DMS53 (cell line): ENCODE results near the gene NEURL3.
"Not testable (repeated sequence)": the region's sequence is repeated elsewhere in the genome, so short reads cannot be mapped to it uniquely, and the experiment has no call there.

Experiments used
- DNase-seq: peaks from one replicate; lab custom pipeline; 2025; lab: John Stamatoyannopoulos, UW

Gene NEURL3

DNA sequence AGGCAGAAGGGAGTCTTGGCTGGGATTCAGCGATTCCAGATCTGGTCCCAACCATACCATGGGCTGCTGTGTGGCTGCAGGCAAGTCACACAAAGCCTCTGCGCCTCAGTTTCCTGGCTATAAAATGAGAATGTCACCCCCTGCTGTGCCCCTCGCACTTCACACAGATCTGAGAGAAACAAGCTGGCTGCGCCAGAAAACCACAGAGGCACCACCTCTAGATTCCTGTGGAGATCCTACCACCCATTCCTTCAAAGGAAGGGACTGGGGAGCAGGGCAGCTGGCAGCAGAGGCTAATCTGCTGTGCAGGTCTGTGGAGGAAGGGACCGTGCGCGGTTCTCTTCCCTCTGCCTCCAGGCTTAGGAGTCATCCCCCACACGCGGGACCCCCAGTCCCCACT is 19.8 kb downstream of the NEURL3 start:
- no peak for DNase-seq

DNA sequence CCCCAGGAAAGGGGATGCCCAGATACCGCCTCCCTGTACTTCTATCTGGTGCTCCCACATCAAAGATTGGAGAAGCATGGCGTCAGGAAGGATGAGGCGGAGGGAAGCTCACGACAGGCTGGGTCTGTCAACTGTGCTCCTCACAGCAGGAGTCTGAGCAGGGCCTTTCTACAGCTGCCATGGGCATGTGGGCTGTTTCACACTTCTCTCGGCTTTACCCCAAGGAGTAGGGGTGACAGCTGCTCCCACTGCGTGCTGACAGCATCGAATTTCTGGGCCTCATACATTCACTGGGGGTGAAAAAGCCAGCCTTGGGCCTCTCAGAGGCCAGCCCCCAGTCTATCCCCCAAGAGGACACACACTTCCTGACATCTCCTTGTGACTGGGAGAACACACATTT is 21.1 kb downstream of the NEURL3 start:
- no peak for DNase-seq

DNA sequence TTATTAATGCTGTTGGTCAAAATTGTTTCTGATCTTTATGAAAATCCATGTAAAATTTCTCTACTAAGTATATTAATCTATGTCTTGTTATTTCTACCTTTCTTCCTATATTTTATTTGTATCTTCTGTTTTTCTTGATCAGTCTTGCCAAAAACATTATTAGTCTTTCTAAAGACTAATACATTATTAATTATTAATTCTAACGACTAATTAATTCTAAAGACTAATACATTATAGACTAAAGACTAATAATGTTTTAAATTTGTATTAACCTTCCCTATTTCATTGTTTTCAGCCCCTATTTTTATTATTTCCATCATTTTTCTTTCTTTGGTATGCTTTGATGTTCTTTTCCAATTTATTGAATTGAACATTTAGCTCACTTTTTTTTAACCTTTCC is 27.7 kb downstream of the NEURL3 start:
- no peak for DNase-seq

DNA sequence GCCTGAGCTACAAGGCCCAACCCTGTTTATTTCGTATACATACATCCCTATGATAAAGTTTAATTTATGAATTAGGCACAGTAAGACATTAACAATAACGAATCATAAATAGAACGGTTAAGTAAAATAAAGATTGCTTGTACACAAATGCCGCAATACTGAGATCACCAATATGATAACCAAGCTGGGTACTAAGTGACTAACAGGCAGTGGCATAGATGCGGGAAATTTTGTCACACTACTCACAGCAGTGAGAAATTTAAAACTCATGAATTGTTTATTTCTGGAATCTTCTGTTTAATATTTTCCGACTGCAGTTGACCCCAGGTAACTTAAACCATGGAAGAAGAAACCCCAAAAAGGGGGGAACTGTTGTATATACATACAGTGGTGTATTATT is 33.4 kb downstream of the NEURL3 start:
- no peak for DNase-seq

DNA sequence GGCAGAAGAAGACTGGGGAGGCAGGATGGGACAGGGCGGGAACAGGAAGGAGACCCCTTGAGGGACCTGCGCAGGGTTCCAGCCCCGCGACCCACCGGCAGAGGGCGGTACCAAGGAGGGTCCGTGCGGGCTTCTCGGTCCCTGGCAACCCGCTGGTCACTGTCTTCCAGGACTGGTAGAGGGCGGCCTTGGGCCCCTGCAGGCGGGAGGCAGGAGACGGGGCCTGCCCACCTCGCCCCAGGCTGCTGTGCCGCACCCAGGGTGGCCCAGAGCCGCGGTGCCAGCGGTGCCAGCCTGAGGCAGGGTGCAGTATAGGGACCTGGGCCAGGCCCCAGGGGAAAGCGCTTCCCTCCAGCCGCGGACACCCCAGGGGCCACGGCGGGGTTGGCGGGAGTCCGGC is 34.5 kb downstream of the NEURL3 start:
- no peak for DNase-seq

DNA sequence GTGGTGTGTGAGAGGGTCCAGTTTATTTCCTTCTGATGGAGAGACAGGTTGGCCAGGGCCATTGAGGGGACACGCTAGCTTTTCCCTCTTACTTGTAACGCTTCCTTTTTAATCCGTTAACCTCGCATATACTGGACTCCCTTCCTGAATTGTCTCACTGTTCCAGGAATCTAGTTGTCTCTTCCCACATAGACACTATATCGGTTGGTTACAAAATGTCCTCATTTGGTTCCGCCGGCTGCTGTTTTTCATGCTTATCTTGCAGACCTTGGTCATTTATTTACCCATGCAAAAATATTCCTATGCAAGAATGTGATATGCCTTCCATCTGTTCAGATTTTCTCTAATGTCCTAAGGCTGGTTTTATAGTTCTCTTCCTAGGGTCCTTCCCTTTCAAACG is 35.0 kb downstream of the NEURL3 start:
- no peak for DNase-seq

DNA sequence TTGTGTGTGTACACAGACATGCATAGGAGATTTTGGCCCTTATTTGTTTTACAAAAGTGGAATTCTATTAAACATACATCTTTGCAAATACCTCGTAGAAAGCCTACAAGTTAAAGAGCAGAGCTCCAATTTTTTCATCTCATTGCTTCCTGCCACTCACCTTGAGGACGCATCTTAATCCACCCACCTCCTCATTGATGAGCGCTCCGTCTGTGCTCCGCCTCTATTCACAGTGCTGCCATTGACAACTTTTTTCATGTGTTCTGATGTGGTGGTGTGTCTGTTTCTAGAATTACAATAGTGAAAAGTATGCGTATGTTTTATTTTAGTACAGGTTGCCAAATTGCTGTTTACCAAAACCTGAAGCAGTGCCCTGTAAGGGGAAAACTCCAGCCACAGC is 36.3 kb downstream of the NEURL3 start:
- DNase-seq: no peak

DNA sequence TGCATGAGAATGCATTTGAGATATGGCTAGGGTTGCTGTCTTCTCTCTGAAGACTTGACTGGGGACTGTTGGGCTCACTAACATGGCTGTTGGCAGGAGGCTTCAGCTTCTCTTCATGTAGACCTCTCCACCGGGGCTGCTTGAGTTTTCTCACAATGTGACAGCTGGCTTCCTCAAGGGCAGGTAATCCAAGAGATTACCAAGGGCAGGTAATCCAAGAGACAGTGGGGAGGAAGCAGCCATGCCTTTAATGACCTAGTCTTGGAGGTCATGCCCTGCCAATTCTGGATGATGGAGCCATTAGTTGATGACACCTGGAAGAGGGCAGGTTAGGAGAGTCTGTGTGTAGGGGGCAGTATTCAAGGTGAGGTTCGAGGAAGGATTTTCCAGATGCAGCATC is 40.5 kb downstream of the NEURL3 start:
- no peak for DNase-seq

DNA sequence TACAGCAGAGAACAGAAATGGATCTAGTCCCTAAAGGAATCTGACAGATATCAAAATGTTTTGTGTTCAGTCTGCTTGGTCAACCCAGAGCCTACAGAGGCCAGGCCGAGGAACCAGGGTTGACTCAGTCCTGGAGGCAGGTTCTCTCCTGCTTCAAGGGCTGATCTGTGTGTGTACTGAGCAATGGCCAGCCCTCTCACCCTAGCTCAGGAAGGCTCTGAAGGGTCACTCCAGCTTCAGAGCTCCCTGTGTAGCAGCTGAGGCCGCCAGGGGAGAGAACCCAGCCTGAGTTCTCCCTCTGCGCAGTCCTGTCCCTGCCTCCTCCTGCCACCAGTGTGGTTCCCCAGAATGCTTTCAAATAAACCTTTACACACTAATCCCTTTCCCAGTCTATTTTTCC is 41.1 kb downstream of the NEURL3 start:
- DNase-seq: no peak

DNA sequence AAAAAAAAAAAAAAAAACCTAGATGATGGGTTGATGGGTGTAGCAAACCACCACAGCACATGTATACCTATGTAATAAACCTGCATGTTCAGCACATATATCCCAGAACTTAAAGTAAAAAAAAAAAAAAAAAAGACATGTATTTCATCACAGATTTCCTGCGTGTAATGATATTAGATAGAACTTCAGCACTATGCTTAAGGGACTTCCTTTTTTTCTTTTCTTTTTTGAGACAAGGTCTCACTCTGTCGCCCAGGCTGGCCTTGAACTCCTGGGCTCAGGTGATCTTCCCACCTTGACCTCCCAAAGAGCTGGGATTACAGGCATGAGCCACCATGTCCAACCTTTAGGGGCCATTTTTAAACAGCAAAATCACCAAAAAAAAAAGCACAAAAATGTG is 42.0 kb downstream of the NEURL3 start:
- DNase-seq: no peak

DNA sequence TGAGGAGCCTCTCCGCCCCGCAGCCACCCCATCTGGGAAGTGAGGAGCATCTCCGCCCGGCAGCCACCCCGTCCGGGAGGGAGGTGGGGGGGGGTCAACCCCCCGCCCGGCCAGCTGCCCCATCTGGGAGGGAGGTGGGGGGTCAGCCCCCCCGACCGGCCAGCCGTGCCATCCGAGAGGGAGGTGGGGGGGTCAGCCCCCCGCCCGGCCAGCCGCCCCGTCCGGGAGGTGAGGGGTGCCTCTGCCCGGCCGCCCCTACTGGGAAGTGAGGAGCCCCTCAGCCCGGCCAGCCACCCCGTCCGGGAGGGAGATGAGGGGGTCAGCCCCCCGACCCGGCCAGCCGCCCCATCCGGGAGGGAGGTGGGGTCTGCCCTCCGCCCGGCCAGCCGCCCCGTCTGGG is 43.5 kb downstream of the NEURL3 start:
- not testable (repeated sequence) for DNase-seq

DNA sequence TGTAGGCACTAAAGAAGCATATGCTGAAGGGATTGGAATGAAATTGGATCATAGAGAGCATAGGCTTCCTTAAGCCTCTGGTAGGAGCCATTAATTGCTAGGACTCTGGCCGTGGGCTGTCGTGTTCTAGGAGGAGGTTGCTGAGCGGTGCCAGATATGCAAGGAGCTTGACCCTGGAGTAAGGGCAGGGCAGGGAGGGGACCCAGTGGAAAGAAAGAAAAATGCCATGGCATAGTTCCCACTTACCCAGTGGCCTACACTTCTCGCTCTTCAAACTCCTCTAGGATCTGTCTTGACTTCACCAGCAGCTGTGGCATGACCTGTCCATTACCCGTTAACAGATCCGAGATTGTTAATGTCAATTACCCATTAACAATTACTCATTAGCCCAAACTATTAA is 53.1 kb downstream of the NEURL3 start:
- no peak for DNase-seq

DNA sequence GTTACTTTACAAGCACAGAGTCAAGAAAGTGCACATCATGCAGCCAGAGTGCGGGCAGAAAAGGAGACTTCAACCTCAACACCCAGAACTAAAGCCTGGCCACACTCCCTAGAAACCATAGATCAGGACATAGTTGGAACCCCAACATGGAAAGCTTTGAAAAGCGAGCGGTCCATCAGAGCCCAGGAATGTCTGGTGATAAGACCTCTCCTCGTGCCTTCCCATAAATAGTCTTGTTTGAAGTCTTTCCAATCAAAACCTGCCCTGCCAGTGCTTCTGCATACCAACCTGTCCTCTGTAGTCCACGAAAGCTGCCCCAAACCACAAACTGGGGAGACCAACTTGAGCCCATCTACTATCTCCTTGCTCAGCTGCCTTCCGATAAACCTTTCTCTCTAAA is 55.5 kb downstream of the NEURL3 start:
- no peak for DNase-seq

DNA sequence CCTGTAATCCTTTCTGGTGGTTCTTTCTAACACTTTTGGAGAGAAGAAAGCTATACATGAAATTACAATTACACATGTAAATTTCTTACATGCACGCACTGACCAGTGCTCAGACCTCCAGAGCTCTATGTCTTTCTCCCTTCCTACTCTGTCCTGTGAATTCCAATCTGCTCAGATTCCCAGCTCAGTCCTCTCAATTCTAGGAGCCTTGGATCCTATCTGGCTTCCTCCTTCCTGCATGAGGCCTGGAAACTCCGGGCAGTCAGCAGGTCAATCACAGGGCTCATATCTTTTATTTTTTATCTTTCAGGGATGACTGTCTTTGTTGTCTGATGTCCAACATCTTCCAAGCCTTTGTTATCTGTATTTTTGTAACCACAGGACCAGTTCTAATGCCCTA is 56.0 kb downstream of the NEURL3 start:
- no peak for DNase-seq

DNA sequence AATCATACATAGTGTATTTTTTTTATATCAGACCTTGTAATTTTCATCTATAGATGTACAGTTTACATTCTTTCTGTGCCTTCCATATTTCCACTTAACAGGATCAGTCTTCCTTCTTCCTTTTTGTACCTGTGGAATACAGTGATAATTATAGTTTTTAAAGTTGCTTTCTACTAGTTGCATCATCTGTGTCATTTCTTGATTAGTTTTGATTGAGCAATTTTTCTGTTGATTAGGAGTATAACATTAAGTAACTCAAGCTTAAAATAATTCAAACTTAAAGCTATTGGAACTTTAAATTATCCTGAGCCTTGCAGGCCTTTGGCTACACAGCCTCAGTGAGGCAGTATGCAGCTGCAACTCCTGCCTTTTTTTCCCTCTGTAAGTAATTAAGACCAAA is 57.4 kb downstream of the NEURL3 start:
- DNase-seq: no peak
